Liver (tissue), 3 donors: ENCODE data around the gene ADA.

Source experiments
- ATF3 ChIP-seq: IDR thresholded peaks from 2 replicates; pipeline ENCODE4 v1.6.1; 2016; ENCODE audit warnings: antibody characterized with exemption
- CTCF ChIP-seq: fragments of 150-350 bp; IDR thresholded peaks from 2 replicates; pipeline ENCODE4 v1.5.1; 2017; ENCODE audit warnings: improper control_type of control experiment, low read depth, low read length; ENCODE audit not compliant: missing input control
- FOXA1 ChIP-seq: IDR thresholded peaks from 2 replicates; pipeline ENCODE4 v1.6.1; 2016; ENCODE audit warnings: antibody characterized with exemption
- JUND ChIP-seq, 2 donors: IDR thresholded peaks; 2 replicates each; pipeline ENCODE4 v1.6.1; 2016; ENCODE audit warnings: antibody characterized with exemption in 2 of 2
- MAX ChIP-seq: IDR thresholded peaks from 2 replicates; pipeline ENCODE4 v1.6.1; 2016; ENCODE audit warnings: antibody characterized with exemption
- RAD21 ChIP-seq, 2 donors: IDR thresholded peaks; 2 replicates each; pipeline ENCODE4 v1.6.1; 2016; ENCODE audit warnings: antibody characterized with exemption in 2 of 2, mild to moderate bottlenecking in 2 of 2
- REST ChIP-seq: IDR thresholded peaks from 2 replicates; pipeline ENCODE4 v1.6.1; 2016; ENCODE audit warnings: antibody characterized with exemption, mild to moderate bottlenecking
- SP1 ChIP-seq: IDR thresholded peaks from 2 replicates; pipeline ENCODE4 v1.6.1; 2018; ENCODE audit warnings: antibody characterized with exemption, mild to moderate bottlenecking
- TAF1 ChIP-seq: conservative IDR thresholded peaks from 2 replicates; pipeline ENCODE4 v1.6.1; 2016; ENCODE audit warnings: antibody characterized with exemption, mild to moderate bottlenecking
- YY1 ChIP-seq: IDR thresholded peaks from 2 replicates; pipeline ENCODE4 v1.6.1; 2016; ENCODE audit warnings: antibody characterized with exemption, mild to moderate bottlenecking
- ZBTB33 ChIP-seq: IDR thresholded peaks from 2 replicates; pipeline ENCODE4 v1.6.1; 2016; ENCODE audit warnings: antibody characterized with exemption
- donor health status: healthy.
- donor health status: healthy.

GRCh38 chr20:44660581-44660980 lies 9.1 kb upstream of the ADA start:
- TF ChIP-seq CTCF (no peak), REST (no peak), JUND (IDR thresholded peaks at IDR 0.05) (no peak), RAD21 (IDR thresholded peaks at IDR 0.05) (no peak), YY1 (no peak), FOXA1 (no peak), ATF3 (no peak), TAF1 (no peak), ZBTB33 (no peak), MAX (no peak), SP1 (no peak)
